Peyer's patch (tissue), 4 donors: ENCODE measurements around the gene SUMO1.

Experiments
- POLR2A ChIP-seq, 2 donors: fragments of 450-650 bp; IDR thresholded peaks; one replicate each; pipeline ENCODE4 v1.5.1; 2017; ENCODE audit warnings: antibody characterized with exemption in 2 of 2, mild to moderate bottlenecking in 2 of 2, moderate library complexity in 2 of 2
- TF ChIP-seq, protein P1 (sequence below), 6 experiments: fragments of 450-650 bp in 4 of 6; fragments of 200-600 bp in 2 of 6; sonication (generic) in 1 of 6; IDR thresholded peaks; one replicate each; pipeline ENCODE4 v1.5.1; 2017 to 2019; ENCODE audit warnings: antibody characterized with exemption in 6 of 6, mild to moderate bottlenecking in 3 of 6, moderate library complexity in 1 of 6

GRCh38 chr2:202238234-202239197, at the start of gene SUMO1:
- TF ChIP-seq, protein P1, sequence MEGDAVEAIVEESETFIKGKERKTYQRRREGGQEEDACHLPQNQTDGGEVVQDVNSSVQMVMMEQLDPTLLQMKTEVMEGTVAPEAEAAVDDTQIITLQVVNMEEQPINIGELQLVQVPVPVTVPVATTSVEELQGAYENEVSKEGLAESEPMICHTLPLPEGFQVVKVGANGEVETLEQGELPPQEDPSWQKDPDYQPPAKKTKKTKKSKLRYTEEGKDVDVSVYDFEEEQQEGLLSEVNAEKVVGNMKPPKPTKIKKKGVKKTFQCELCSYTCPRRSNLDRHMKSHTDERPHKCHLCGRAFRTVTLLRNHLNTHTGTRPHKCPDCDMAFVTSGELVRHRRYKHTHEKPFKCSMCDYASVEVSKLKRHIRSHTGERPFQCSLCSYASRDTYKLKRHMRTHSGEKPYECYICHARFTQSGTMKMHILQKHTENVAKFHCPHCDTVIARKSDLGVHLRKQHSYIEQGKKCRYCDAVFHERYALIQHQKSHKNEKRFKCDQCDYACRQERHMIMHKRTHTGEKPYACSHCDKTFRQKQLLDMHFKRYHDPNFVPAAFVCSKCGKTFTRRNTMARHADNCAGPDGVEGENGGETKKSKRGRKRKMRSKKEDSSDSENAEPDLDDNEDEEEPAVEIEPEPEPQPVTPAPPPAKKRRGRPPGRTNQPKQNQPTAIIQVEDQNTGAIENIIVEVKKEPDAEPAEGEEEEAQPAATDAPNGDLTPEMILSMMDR (IDR thresholded peaks at IDR 0.05), result no peak
- peak in 1 of 2 donors; percentile 40 for TF ChIP-seq POLR2A (IDR thresholded peaks at IDR 0.05)
